Muscle of arm (tissue), 12 donors: ENCODE measurements around the gene LPIN3. TPM values are rescaled to one million over a fixed set of nuclear protein-coding genes. Genes with fewer than 3 reads are reported as not detected.
A peak's percentile ranks its signal among the peaks of the same experiment; 100 is the strongest.

Source experiments
- DNase-seq: peaks from one replicate; pipeline ENCODE4 v3.0.0-alpha.2; 2013
- polyA plus RNA-seq, 12 donors: library from polyadenylated mRNA; unstranded; fragments of 120-200 nt; gene quantifications; one replicate each; pipeline ENCODE4 v1.2.1, GENCODE V29; 2013; ENCODE audit not compliant: insufficient read length in 12 of 12

LPIN3 gene
- polyA plus RNA-seq, 12 donors: 1.7 to 19.4 (median 3.0) TPM; not detected in 1

DNA sequence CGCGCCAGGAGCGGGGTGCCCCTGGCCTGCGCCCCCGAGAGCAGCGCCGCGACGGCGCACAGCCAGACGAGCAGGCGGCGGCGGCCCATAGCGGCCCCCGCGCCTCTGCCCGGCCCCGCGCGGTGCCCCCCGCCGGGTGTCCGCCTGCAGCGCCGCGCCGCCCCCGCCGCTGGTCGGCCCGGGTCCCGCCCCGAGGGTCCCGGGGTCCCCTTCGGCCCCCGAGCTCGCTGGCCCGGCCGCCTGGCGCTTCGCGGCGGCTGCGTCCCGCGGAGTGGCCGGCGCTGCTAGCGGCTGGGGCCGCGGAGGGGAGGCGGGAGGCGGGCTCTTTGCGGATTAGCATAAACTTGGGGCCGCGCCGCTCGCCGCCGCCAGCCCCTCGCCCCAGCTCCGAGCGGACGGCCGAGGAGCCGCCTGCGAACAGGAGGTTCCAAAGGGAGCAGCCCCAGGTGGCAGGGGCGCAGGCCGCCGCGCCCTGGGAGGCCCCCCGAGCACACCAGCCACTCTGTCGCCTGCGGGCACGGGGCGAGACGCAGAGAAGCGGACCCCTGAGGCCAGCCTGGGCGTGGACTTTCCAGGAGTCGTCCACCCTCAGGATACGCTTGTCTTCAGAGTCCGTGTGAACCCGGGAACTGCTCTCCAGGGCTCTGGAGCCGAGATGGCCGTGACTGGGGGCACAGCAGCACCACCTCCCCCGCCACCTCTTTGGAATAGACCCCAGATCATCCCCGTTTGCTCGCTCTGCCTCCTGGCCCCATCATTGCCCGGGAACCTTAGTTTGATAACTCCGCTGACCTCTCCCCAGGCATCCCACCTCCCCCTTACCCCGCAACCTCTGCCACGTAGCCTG lies 26.1 kb downstream of the LPIN3 start, which contains the start of gene EMILIN3:
EMILIN3 (minus strand) TSS at position 273 of the 847 bp plus-strand sequence; CDS start at position 89, 184 bp downstream.
- no peak for DNase-seq

DNA sequence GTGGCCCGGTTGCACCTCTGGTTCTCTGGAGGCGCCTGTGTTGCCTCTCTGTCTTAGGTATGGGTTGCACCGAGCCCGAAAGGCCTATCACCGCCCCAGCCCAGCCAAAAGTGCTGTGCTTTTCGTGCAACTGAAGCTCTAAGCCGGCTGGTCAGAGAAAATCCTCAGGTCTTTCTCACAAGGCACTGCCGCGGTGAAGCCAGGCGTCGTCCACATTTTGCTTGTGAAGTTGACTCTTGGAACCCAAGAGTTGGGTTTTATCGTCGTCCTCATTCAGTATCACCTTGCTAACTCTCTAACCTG lies 26.7 kb downstream of the LPIN3 start:
- DNase-seq: no peak

DNA sequence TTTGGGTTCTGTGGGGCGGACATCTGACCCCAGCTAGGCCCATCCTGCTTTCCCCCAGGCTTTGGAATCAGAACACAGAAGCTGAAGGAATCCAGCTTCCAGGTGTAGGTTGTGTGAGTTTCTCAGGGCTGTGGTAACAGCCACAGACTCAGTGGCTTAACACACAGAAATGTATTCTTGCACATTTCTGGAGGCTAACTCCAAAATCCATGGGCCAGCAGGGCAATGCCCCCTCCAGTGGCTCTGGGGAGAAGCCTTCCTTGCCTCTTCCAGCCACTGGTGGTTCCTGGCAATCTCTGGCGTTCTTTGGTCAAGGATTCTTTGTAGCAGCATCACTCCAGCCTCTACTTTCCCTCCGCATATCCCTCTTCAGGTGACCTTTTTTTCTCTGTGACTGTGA lies 27.3 kb downstream of the LPIN3 start:
- DNase-seq: no peak

DNA sequence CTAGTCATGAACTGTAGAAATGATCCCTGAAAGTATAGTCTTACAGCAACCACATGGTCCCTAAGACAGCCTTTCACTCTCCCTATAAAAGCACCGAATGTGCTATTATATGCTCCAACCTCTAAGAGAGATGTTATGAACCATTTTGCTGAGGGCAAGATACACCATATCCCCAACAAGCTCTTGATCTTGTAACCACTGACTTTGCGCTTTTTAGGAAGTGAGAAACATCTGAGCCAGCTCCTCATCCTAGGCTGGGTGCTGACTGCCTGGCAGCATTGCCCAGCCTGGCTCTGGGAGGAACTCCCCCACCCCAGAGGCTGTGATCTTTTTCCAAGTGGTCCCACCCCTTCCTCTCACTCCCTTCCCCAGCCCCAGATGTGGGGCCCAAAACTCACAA lies 29.1 kb downstream of the LPIN3 start:
- no peak for DNase-seq

DNA sequence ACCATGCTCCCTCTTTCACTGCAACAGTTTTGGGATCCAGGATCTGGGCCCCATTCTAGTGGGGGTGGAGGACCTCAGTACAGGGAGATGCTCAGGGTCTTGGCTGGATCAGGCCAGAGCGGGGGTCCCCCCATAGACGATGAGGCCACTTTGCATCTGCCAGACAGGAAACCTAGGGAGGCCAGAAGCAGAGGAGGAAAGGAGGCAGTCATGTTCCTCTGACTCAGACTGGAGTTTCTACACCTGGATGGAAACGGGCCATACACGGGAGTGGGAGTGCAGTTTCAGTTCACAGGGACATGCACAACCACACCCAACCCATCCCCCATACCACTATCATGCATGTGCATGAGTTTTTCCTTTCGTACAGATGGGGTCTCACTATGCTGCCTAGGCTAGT lies 29.6 kb downstream of the LPIN3 start:
- no peak for DNase-seq

DNA sequence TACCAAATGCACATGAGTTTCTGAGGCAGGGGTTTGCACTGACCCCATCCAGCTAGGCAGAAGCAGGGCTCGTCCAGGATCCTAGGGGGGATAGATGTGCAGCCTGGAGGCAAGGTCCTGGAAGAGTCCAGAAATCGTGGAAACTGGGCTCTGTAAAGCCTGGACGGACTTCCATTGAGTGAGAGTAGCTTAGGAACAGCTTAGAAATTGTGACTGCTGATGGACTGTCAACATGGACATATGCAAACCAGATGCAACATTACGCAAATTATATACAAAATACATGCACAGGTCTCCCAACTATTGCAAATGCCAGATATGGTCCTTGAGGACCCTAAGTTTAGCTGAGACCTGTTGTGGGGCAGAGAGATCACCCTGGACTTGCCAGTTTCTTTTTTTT lies 30.8 kb downstream of the LPIN3 start:
- no peak for DNase-seq

DNA sequence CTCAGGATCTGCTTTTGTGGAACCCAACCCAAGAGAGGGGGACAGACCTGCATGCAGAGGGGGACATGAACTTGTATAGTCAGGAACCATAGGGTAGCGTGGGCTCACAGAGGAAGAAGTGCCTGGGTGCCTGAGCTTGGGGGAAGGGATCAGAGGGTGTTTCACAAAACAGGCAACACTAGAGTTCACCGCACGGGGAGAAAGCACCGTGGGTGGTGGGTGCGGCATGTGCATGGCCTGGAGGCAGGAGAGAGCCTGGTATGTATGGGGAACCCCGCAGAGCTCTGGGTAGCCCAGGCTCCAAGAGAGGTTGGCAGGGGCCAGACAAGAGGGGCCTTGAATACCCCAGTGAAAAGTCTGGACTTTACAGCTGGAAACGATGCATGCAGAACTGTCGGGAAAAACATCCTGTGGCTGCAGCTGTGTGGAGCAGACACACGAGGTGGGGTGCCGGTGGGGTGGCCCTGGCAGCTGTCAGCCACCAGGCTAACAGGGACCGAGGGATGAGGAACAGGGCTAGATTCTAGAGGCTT lies 32.7 kb downstream of the LPIN3 start:
- no peak for DNase-seq

DNA sequence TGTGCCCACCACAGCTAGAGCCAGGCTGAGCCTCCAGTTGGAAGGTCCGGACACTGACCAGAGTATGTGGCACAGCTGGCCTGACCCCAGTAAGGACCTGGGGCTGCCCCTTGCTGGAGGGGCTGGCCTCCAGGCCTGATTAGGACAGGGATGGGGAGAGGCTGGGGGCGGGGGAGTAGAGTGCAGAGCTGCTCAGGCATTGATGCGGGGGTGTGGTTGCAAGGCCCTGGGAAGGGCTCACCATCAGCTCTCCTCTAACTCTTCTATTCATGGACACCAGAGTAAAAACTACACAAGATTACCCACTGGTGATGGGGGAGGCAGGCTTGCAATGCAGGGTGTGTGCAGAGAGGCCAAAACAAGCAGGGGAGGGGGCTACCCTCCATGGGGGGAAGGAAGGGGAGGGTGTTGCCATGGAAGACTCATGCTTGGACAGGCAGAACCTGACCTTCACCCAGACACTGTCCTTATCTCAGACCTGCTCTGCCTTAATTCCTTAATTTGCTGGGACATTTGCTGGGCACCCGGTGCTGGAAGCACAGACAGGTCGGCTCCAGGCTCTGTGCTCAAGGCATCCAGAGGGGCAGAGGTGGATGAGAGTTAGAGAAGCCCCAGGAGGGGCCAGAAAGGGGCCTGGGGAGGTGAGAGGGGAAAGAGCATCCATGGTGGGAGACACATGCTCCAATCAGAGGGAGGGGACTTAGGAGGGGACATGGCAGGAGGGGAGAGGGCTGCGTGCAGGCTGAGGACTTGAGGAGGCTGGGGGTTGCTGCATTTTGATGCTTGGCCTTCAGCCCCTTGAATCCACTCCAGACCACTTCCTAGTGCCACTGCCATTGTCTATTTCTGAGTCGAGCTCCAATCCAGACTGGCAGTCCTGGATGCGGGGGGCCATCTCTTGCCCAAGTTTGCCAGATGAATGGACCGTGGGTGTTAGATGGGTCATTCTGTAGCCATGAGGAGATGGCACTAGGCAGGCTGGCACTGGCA lies 33.6 kb downstream of the LPIN3 start:
- no peak for DNase-seq

DNA sequence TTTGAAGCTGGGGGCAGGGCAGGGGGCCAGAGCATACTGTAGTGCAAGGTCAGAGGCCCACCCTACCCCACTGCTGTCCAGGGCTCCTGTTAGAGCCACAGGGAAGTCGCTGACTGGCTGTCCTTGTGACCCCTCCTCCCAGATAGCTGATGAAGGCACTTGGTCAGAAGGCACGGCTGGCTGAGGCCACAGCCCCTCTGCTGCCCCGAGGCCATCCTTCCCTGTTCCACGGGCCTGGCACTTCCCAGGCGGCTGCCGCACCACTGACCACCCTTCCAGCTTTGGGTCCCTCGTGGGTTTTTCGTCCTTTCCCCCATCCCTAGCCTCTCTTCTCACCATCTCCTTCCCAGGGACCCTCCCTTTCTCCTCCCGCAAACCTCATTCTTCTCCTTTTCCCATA lies 35.2 kb downstream of the LPIN3 start:
- no peak for DNase-seq

DNA sequence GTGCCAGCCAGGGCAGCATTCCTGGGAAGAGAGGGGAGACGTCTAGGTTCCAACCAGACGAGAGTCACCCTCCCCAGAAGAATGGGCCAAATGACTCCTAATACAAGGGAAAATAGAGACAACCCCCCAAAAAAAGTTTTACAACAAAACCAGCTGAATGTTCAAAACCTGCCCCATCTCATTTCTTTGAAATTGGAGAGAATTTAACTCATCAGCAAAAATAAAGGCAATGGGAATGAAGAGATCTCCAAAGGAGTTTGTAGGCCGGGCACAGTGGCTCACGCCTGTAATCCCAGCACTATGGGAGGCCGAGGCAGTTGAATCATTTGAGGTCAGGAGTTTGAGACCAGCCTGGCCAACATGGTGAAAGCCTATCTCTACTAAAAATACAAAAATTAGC lies 35.7 kb downstream of the LPIN3 start:
- DNase-seq: no peak

DNA sequence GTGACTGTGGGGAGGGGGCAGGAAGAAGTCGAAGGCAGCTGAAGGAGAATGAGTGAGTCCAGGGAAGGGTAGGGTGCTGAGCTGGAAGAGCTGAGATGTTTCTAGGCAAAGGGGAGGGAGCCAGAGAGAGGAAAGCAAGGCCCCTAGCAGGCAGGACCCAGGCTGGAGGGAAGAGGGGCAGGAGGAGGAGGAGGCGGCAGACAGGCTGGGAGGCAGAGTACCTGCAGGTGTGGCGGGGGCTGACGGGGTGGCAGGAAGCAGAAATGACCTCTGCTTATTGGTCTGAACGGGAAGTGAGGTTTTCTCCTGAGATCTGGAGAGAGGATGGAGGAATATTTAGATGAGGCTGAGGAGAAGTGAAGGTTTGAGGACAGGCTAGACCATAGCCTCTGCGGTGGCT lies 36.7 kb downstream of the LPIN3 start:
- DNase-seq: no peak

DNA sequence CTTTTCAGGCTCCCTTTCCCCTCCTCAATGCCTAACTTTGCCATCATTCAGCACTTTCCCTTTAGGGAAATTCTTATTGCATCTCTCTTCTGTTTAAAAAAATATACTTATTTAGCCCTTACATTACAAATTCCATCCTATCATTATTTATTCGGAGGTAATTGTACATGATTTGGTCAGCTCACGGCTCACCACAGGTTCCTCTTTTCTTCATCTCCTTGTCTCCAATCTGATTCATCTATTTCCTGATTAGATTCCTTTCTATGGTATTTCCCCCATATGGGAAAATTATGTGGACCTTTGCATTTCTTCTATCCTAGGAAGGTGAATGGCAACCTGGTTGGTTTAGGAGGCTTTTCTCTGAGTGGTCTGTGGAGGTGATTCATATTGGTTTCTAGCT lies 38.9 kb downstream of the LPIN3 start:
- DNase-seq: no peak

DNA sequence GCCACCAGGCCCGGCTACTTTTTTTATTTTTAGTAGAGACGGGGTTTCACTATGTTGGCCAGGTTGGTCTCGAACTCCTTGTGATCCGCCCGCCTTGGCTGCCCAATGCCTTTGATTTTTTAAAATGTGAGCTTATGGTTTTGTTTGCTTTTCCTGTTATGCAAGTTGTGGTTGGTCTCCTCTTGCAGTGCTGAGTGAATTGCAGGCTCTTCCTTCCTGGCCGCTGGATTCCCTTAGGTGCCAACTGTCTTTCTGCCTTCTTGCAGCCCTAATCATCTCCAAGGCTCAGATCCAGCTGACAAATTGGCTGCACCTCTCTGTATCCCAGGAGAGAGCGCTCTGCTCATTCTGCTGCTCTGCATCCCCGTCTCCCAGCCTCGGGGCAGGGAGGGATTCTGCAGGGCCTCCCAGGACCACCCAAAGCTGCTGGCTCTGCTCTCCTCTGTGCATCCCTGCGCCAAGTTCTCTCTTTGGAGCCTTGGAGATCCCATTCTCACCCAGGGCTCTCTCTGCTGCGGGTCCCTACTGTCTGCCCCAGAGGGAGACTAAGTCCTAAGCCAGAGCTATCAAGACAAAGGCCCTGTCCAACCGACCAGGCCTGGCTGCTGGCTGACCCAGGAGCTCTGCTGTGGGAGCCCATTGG lies 40.1 kb downstream of the LPIN3 start:
- DNase-seq: no peak

DNA sequence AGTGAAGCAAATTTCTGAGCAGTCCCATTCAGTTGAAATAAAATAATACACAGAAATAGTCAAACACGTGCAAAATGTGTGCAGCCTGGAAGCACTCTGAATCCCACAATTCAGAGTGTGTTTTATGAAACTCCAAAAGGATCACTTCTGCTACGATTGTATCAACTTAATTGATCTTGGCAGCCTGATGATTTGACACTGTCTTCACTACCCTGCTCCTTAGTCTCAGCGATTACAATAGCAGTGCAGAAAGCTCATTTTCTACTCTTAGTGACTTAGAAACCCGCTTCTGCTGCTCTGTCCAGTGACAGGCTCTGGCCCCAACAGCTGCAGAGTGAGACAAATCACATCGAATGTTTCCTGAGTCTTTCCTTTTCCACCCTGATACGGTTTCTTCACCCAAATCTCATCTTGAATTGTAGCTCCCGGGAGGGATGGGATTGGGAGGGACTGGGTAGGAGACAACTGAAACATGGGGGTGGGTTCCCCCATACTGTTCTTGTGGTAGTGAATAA lies 42.2 kb downstream of the LPIN3 start:
- DNase-seq: no peak

DNA sequence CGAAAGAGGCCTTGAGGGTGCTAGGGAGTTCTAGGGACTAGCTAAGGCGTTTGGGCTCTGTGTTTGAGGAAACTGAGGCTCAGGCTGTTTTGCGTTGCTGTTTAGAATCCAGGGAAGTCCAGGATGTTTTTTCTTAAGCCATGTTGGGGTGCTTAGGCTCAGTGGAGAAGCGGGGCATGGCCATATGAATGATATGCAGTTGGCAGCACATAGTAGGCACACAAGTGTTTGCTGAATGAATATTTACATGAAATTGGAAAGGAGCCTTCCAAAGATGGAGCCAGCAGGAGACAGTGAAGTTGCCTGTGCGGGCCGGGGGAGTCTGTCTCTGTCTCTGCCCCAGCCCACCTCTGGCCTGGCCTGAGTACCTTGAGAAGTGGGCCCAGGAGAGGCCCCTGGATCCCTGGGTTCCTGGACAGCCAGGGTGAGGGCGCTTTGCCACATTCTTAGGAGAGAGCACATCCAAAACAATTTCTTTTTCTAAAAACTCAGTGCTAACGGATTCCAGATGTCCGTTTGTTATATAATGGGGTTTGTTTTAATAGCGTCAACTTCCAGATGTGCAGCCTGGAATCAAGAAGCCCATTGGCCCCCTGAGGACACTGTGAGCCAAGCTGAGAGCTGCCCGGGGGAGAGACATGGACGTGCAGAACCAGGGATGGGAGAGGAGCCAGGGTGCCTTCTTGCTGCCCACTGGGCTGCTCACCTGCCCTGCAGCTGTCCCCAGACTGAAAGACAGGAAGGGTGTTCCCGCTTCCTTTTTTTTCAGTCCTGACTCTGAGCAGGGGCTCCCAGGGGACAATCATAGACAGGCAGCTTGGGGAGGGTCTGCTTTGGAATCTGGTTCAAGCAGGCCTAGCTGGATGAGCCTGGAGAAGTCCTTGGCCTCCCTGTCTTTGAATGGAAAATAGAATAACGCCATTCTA lies 46.1 kb downstream of the LPIN3 start:
- peak; percentile 91 for DNase-seq

DNA sequence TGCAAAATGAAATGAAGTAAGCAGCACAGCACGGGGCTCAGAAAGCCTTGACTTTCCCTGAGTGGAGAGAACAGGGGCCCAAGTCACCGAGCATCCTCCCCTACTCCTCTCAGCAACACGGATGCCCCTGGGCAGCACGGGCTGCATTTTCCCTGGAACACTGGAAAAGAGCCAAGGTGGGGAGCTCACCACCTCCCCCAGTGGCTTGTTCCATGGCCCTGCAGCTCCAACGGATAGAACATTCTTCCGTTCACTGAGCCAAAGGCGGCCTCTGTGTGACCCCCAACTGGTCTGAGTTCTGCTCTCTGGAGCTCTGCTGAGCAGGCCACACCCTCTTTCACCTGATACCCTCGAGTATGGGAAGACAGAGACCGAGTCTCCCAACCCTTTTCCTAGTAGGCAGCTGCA lies 46.8 kb downstream of the LPIN3 start:
- DNase-seq: no peak

DNA sequence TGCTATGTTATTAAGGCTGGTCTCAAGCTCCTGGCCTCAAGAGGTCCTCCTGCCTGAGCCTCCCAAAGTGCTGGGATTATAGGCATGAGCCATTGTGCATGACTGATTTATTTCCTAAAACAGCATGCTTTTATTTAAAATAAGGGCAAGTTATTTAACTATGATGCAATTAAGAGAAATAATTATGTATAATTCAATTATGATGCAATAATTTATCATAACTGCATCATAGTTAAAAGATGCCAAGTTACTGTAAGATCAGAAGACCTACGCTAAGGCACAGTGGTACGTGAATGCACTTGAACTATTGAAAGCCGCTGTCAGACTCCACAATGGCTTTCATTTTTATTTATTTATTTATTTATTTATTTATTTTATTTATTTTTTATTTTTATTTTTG lies 50.3 kb downstream of the LPIN3 start:
- no peak for DNase-seq

DNA sequence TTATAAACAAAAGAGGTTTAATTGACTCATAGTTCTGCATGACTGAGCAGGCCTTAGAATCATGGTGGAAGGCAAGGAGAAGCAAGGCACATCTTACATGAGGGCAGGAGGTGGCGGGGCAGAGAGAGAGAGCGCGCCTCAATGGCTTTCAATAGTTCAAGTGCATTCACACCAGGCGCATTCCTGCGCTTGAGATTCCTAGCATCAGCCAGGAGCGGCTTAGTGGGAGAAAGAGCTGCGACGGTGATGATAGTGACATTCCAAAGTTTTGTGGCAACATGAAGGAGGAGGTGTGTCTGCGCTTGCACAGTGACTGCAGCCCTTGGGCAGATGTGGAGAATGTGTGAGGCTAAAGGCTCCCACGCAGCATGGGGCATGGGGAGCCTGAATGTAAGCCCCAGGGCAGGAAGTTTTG lies 51.0 kb downstream of the LPIN3 start:
- no peak for DNase-seq

DNA sequence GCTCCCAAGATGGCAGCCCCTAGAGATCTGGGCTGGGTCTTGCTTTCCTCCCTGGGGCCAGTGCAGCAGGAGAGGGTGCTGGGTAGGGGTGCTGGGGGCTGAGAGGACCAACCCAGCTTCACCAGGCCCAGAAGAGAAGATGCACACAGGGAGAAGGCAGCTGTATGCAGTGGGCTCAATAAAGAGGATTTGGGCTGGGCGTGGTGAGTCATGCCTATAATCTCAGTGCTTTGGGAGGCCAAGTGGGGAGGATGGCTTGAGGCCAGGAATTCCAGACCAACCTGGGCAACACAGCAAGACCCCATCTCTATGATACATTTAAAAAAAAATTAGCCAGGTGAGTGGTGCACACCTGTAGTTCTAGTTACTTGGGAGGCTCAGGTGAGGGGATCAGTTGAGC lies 51.7 kb downstream of the LPIN3 start:
- no peak for DNase-seq

DNA sequence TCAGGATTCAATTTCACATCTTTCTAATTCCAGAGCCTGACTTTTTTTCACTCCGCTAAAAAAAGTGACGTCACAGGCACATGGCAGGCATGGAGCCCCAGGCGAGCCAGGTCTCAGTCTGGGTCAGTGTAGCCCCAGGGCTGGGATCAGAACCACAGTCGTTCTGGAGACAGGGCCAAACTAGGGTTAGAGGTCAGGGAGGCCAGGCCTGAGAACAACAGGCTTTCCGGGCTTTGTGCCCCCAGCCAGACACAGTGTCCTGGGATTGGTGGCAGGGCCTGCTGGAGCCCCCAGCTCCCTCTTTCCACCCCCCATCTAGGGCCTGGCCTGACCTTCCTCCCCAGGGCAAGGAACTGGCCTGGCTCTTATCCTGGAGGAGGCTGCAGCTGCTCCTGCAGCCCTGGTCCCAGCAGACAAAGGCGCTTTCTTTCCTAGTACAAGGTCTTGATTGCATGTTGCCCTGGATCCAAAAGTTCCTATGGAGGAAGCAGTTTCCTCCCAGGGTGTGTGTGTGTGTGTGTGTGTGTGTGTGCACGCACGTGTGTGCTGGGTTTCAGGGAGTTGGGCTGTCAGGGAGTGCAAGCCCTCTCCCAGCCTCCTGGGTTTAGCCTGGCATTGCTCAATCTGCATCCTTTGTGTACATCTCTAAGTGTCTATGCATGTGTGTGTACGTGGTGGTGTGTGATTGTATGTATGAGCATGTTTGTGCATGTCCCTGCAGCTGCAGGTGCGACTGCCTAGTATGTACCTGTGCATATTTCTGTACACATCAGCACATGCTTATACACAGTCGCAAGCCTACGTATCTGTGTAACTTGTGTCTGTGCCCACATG lies 52.5 kb downstream of the LPIN3 start:
- peak; percentile 80 for DNase-seq
